OCI-LY3 (cell line): ENCODE results near the gene NOXO1.

Experiments
- CTCF ChIP-seq: fragments of 200-600, 300-600 bp; sonication (generic); IDR thresholded peaks from 2 replicates; pipeline ENCODE4 v1.5.1; 2014; ENCODE audit warnings: antibody characterized with exemption, low read length, low read depth
- EZH2phosphoT487 ChIP-seq: fragments of 200-600 bp; shearing (Covaris generic); IDR thresholded peaks from 2 replicates; pipeline ENCODE4 v1.6.1; 2018; ENCODE audit warnings: antibody characterized with exemption, mixed run types, low read depth

- TF ChIP-seq CTCF = no peak
- TF ChIP-seq EZH2phosphoT487 = no peak
Measured at GRCh38 chr16:1966460-1966859, 14.8 kb downstream of the NOXO1 start, which contains the start of gene RNF151.
